Natural killer cell (primary cell): ENCODE results near the gene SERPINE2. TPM values are rescaled to one million over a fixed set of nuclear protein-coding genes. Genes with fewer than 3 reads are reported as not detected.

Experiments used
- ATAC-seq, 3 donors: fragments of 150-1000 bp in 2 of 3; fragments of 200-7000 bp in 1 of 3; cut with Tn5 transposase; 1 replicate in 1 of 3; 2 replicates in 2 of 3; pipeline ENCODE4 v1.10.0; 2021; ENCODE audit warnings: mild to moderate bottlenecking in 2 of 3, moderate library complexity in 2 of 3
- DNase-seq, 2 donors: peaks; one replicate each; pipeline versions ENCODE4 v3.0.0 to v3.0.0-alpha.2; 2013 to 2021; ENCODE audit warnings: mixed read lengths in 1 of 2
- H3K27ac ChIP-seq: one replicate; pipeline ENCODE4 v1.5.1; 2013; ENCODE audit warnings: mild to moderate bottlenecking, low read length
- H3K27me3 ChIP-seq: one replicate; pipeline ENCODE4 v1.6.1; 2013; ENCODE audit warnings: low read length; ENCODE audit not compliant: control insufficient read depth, insufficient read depth
- H3K36me3 ChIP-seq: one replicate; pipeline ENCODE4 v1.6.1; 2013; ENCODE audit warnings: low read length; ENCODE audit not compliant: control insufficient read depth, insufficient read depth
- H3K4me1 ChIP-seq: one replicate; pipeline ENCODE4 v1.6.1; 2013; ENCODE audit warnings: low read length; ENCODE audit not compliant: control insufficient read depth, insufficient read depth
- H3K4me3 ChIP-seq: one replicate; pipeline ENCODE4 v1.5.1; 2013; ENCODE audit warnings: low read length
- H3K9me3 ChIP-seq: one replicate; pipeline ENCODE4 v1.6.1; 2013; ENCODE audit warnings: low read length; ENCODE audit not compliant: control insufficient read depth, insufficient read depth
- H3K27ac Mint-ChIP-seq, 2 donors: one replicate each; pipeline ENCODE4 v1.8.0; 2022; ENCODE audit warnings: mild to moderate bottlenecking in 2 of 2, mixed read lengths in 2 of 2, moderate library complexity in 1 of 2
- H3K27me3 Mint-ChIP-seq, 2 donors: one replicate each; pipeline ENCODE4 v1.8.0; 2022; ENCODE audit warnings: low read depth in 2 of 2, mixed read lengths in 2 of 2
- H3K36me3 Mint-ChIP-seq: one replicate; pipeline ENCODE4 v1.8.0; 2022; ENCODE audit warnings: mixed read lengths
- H3K4me1 Mint-ChIP-seq, 2 donors: one replicate each; pipeline ENCODE4 v1.8.0; 2022; ENCODE audit warnings: mixed read lengths in 2 of 2
- H3K4me3 Mint-ChIP-seq: one replicate; pipeline ENCODE4 v1.8.0; 2022; ENCODE audit warnings: mild to moderate bottlenecking, moderate library complexity, mixed read lengths
- H3K9me3 Mint-ChIP-seq, 2 donors: one replicate each; pipeline ENCODE4 v1.8.0; 2022; ENCODE audit warnings: mixed read lengths in 2 of 2
- CTCF ChIP-seq: fragments of 200-600 bp; IDR thresholded peaks from one replicate; pipeline ENCODE4 v1.8.0; 2022; ENCODE audit warnings: antibody characterized with exemption
- WGBS: methylation state at CpG from one replicate; pipeline ENCODE4 v1.1.7; 2013; ENCODE audit warnings: missing lambda C conversion rate; ENCODE audit not compliant: insufficient coverage; 5-methylcytosine and 5-hydroxymethylcytosine counted together
- intact Hi-C: fragments of 100-400 bp; cut with micrococcal nuclease; formaldehyde crosslinking; loops from one replicate; pipeline ENCODE4 v1.14.2; 2022
- total RNA-seq, 4 donors: library from RNA; stranded (reverse); fragments of 120-200 nt in 1 of 4; gene quantifications; one replicate each; pipeline versions ENCODE4 v1.2.3 to v1.2.4, GENCODE V29; 2013 to 2022

SERPINE2 gene
- total RNA-seq, 3 donors from 2014 or later (not counting 1 experiment from before 2014, with no cell fraction given), result 3.5 to 14.6 (median 8.4) TPM

- H3K4me3 Mint-ChIP-seq, result no peak overlapping the region
- Histone ChIP-seq H3K27ac (no peak overlapping the region), H3K4me3 (no peak overlapping the region), H3K27me3 (no peaks in the 10 kb centered on the region), H3K4me1 (no peaks in the 10 kb centered on the region), H3K9me3 (no peaks in the 10 kb centered on the region), H3K36me3 (no peaks in the 10 kb centered on the region)
- no peak for TF ChIP-seq CTCF
- H3K27me3 Mint-ChIP-seq, result peaks cover 5 to 6% of the 10 kb centered on the region in 2 donors
- no peak overlapping the region for H3K27ac Mint-ChIP-seq
- peaks cover 0 to 7% of the 10 kb centered on the region in 2 donors for H3K4me1 Mint-ChIP-seq
- 93% methylated on average over 4 of the region's 4 CpGs for WGBS
- no peaks in the 10 kb centered on the region for H3K36me3 Mint-ChIP-seq
- ATAC-seq, result no peak
- no peaks in the 10 kb centered on the region for H3K9me3 Mint-ChIP-seq
- intact Hi-C loops, result no loop called here
- DNase-seq, result no peak
These were observed 33.6 kb upstream of the SERPINE2 start for GRCh38 chr2:224072541-224073188.

GRCh38 chr2:224069172-224069571 lies 30.1 kb upstream of the SERPINE2 start:
- H3K4me1 ChIP-seq, result no peaks in the 10 kb centered on the region
- WGBS, result 89% methylated on average over 6 of the region's 6 CpGs
- peaks cover 5 to 8% of the 10 kb centered on the region in 2 donors for H3K27me3 Mint-ChIP-seq
- TF ChIP-seq CTCF, result no peak
- H3K27ac Mint-ChIP-seq, result no peak overlapping the region
- no peaks in the 10 kb centered on the region for H3K9me3 Mint-ChIP-seq
- DNase-seq, result no peak
- peaks cover 0 to 4% of the 10 kb centered on the region in 2 donors for H3K4me1 Mint-ChIP-seq
- no peaks in the 10 kb centered on the region for H3K27me3 ChIP-seq
- H3K4me3 Mint-ChIP-seq, result no peak overlapping the region
- H3K36me3 ChIP-seq, result no peaks in the 10 kb centered on the region
- no peak for ATAC-seq
- H3K9me3 ChIP-seq, result no peaks in the 10 kb centered on the region
- H3K27ac ChIP-seq, result no peak overlapping the region
- intact Hi-C loops, result no loop called here
- H3K4me3 ChIP-seq, result no peak overlapping the region
- H3K36me3 Mint-ChIP-seq, result no peaks in the 10 kb centered on the region

- no peaks in the 10 kb centered on the region for H3K36me3 Mint-ChIP-seq
- Histone ChIP-seq H3K4me1 (no peaks in the 10 kb centered on the region), H3K27ac (no peak overlapping the region), H3K27me3 (no peaks in the 10 kb centered on the region), H3K36me3 (no peaks in the 10 kb centered on the region), H3K4me3 (no peak overlapping the region), H3K9me3 (no peaks in the 10 kb centered on the region)
- peaks cover 0 to 8% of the 10 kb centered on the region in 2 donors for H3K27me3 Mint-ChIP-seq
- 87% methylated on average over 4 of the region's 4 CpGs for WGBS
- DNase-seq (no peak), ATAC-seq (no peak)
- TF ChIP-seq CTCF, result no peak
- H3K9me3 Mint-ChIP-seq, result no peaks in the 10 kb centered on the region
- intact Hi-C loops, result loop anchor here (2.0 kb wide), 1 partner anchor 70 kb away; no protein-coding TSS in a partner anchor
- H3K4me3 Mint-ChIP-seq, result no peak overlapping the region
- no peak overlapping the region for H3K27ac Mint-ChIP-seq
- H3K4me1 Mint-ChIP-seq, result no peaks in the 10 kb centered on the region
These were observed 24.2 kb upstream of the SERPINE2 start for GRCh38 chr2:224063298-224063648.
